HFF-Myc (cell line): ENCODE results near the gene SMARCAL1.

Experiments used
- DNase-seq: peaks from one replicate; pipeline ENCODE4 v3.0.0-alpha.2; 2011; ENCODE audit warnings: low read depth; ENCODE audit errors: extremely low read depth
- H3K4me3 ChIP-seq: replicated peaks from 2 replicates; pipeline ENCODE4 v1.5.1; 2011; ENCODE audit warnings: low read depth, mild to moderate bottlenecking, control low read depth, low read length
- TF ChIP-seq, protein P1 (sequence below): IDR thresholded peaks from 2 replicates; pipeline ENCODE4 v1.5.1; 2012; ENCODE audit warnings: mild to moderate bottlenecking, low read depth, low read length, control low read depth; ENCODE audit errors: missing control alignments

The SMARCAL1 gene

DNA sequence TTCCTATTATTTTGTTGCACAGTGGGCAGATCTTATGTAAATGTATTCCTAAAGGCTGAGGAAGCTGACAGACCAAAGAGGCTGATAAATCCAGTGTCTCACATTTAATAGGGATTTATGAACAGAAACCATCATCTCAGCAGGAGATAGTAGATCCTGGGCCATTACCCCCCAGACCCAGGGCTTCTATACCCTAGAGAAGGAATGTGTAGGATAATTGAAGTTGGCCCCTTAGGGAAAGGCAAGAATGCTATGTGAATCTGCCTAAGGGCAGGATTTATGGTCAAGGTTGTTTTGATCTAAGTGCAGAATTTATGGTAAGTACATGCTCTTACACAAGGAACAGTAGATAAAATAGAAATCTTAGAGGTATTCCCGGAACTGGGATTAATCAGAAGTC lies 115.3 kb downstream of the SMARCAL1 start:
- no peak overlapping the region for H3K4me3 ChIP-seq
- TF ChIP-seq, protein P1, sequence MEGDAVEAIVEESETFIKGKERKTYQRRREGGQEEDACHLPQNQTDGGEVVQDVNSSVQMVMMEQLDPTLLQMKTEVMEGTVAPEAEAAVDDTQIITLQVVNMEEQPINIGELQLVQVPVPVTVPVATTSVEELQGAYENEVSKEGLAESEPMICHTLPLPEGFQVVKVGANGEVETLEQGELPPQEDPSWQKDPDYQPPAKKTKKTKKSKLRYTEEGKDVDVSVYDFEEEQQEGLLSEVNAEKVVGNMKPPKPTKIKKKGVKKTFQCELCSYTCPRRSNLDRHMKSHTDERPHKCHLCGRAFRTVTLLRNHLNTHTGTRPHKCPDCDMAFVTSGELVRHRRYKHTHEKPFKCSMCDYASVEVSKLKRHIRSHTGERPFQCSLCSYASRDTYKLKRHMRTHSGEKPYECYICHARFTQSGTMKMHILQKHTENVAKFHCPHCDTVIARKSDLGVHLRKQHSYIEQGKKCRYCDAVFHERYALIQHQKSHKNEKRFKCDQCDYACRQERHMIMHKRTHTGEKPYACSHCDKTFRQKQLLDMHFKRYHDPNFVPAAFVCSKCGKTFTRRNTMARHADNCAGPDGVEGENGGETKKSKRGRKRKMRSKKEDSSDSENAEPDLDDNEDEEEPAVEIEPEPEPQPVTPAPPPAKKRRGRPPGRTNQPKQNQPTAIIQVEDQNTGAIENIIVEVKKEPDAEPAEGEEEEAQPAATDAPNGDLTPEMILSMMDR, result no peak
- no peak for DNase-seq

DNA sequence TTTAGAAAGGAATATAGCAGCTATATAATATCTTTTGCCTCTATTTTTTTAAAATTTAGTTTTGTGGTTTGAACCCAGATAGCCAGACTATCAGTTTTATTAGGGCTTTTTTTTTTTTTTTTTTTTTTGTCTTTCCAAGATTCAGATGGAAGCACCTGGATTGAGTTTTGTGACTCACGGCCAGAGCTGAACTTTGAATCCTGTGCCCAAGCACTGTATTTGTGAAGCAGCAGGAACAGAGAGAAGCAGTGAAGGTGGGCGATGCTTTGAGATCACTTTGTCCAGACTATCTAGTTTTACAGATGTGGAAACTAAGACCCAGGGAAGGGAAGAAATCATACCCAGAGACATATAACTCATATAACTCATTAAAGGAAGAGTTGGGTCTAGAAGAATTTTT lies 120.3 kb downstream of the SMARCAL1 start:
- TF ChIP-seq, protein P1, result no peak
- H3K4me3 ChIP-seq, result no peak overlapping the region

More for the DNA sequence above, 120.3 kb downstream of the SMARCAL1 start:
- no peak for DNase-seq
